Mesodermal cell (in vitro differentiated cells): Measurements from ENCODE around the gene CCDC117.
"Not testable (repeated sequence)": the region's sequence is repeated elsewhere in the genome, so short reads cannot be mapped to it uniquely, and the experiment has no call there.

ENCODE experiments used
- H3K27ac ChIP-seq: 2 replicates; pipeline ENCODE4 v1.7.0; 2013; ENCODE audit warnings: mild to moderate bottlenecking, low read depth, low read length, moderate library complexity; ENCODE audit not compliant: severe bottlenecking
- H3K36me3 ChIP-seq: 2 replicates; pipeline ENCODE4 v1.7.1; 2013; ENCODE audit warnings: mild to moderate bottlenecking, low read length, moderate library complexity; ENCODE audit not compliant: control insufficient read depth, insufficient read depth
- H3K4me1 ChIP-seq: one replicate; pipeline ENCODE4 v1.7.1; 2013; ENCODE audit warnings: mild to moderate bottlenecking, low read length; ENCODE audit not compliant: insufficient read depth, control insufficient read depth, poor library complexity, severe bottlenecking
- H3K4me3 ChIP-seq: 2 replicates; pipeline ENCODE4 v1.7.0; 2013; ENCODE audit warnings: low read length, control low read depth, mild to moderate bottlenecking; ENCODE audit not compliant: insufficient read depth, poor library complexity, severe bottlenecking; ENCODE audit errors: extremely low read depth
- H3K9me3 ChIP-seq: 2 replicates; pipeline ENCODE4 v1.7.1; 2013; ENCODE audit warnings: mild to moderate bottlenecking, low read length, moderate library complexity; ENCODE audit not compliant: control insufficient read depth
- WGBS, 2 experiments: methylation state at CpG; one replicate each; pipeline ENCODE4 v1.1.5; 2013; ENCODE audit warnings: missing lambda C conversion rate in 2 of 2; ENCODE audit not compliant: insufficient coverage in 2 of 2; 5-methylcytosine and 5-hydroxymethylcytosine counted together

Gene CCDC117

DNA sequence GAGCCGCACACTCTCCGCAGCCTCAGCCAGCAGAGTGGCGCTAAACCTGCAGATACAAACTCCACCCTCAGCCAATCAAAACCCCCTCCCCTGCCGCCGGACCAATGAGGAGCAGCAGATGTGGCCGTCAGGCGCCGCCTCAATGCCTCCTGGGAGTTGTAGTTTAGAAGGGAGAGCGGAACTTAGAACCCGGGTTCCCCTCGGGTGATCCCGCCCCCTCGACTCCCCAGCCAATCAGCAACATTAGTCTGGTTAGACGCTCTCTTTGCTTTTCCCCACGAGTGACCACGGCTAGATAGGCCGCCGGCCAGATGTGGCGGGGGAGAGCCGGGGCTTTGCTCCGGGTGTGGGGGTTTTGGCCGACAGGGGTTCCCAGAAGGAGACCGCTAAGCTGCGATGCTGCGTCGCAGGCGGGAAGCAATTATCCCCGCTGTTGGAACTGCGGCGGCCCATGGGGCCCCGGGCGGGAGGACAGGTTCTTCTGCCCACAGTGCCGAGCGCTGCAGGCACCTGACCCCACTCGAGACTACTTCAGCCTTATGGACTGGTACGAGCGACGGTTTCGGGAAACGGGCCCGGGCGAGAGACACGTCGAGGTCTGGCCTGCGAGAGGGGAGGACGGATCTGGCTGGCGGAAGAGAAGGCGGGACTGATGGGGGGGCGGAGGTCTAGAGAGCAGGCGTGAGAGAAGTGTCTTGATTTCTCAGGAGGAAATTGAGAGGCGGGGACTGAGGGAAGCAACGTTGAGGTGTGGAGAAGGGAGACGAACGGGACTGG lies 30.5 kb upstream of the CCDC117 start, which contains the start of the genes CHEK2 and HSCB:
TSS of gene CHEK2 (minus strand) at position 36 of the 777 bp plus-strand sequence. CDS start 7,099 bp downstream, outside the sequence.
TSS of gene HSCB (plus strand) at position 255 of the 777 bp plus-strand sequence. CDS start at position 312, 57 bp downstream.
- Histone ChIP-seq H3K4me3 (peak within 1 kb of the TSS; percentile 99), H3K9me3 (no peaks in the 10 kb centered on the region), H3K4me1 (no peaks in the 10 kb centered on the region), H3K36me3 (peaks cover 35% of the 10 kb centered on the region), H3K27ac (peak within 1 kb of the TSS; percentile 95)
- WGBS, 2 experiments: 1% methylated on average over 35 to 40 of the region's 54 CpGs

GRCh38 chr22:28742562-28742962 lies 29.9 kb upstream of the CCDC117 start:
- peak overlapping the region; percentile 99 for H3K4me3 ChIP-seq
- peaks cover 41% of the 10 kb centered on the region for H3K36me3 ChIP-seq
- WGBS, 2 experiments: 4 to 8% methylated on average over 8 to 9 of the region's 10 CpGs
- peak overlapping the region; percentile 95 for H3K27ac ChIP-seq
- H3K4me1 ChIP-seq: no peaks in the 10 kb centered on the region
- H3K9me3 ChIP-seq: no peaks in the 10 kb centered on the region

DNA sequence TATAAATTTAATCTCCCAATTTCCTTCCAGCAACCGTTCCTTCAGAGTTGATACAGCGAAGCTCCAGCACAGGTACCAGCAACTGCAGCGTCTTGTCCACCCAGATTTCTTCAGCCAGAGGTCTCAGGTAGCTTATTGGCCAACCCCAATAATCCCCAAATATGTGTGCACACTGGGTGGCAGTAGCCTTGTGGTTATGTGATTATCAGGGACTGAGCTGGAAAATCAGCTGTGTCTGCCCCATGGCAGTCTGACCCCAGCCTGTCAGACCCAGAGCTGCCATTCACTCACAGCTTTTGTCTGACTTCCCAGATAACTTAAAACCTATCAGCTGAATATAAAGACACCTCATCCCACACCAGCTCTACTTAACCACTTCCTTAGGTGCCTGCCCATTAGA lies 28.6 kb upstream of the CCDC117 start:
- Histone ChIP-seq H3K27ac (no peak overlapping the region), H3K4me3 (peak overlapping the region; percentile 99), H3K36me3 (peaks cover 52% of the 10 kb centered on the region), H3K9me3 (no peaks in the 10 kb centered on the region), H3K4me1 (no peaks in the 10 kb centered on the region)
- WGBS, 2 experiments: 93 to 100% methylated on average over 2 to 3 of the region's 3 CpGs

GRCh38 chr22:28750471-28750881 lies 22.0 kb upstream of the CCDC117 start:
- WGBS, 2 experiments: 96 to 100% methylated on average over 1 to 3 of the region's 6 CpGs
- peaks cover 61% of the 10 kb centered on the region for H3K36me3 ChIP-seq
- no peak overlapping the region for H3K27ac ChIP-seq
- no peaks in the 10 kb centered on the region for H3K9me3 ChIP-seq
- no peak overlapping the region for H3K4me3 ChIP-seq
- no peaks in the 10 kb centered on the region for H3K4me1 ChIP-seq

DNA sequence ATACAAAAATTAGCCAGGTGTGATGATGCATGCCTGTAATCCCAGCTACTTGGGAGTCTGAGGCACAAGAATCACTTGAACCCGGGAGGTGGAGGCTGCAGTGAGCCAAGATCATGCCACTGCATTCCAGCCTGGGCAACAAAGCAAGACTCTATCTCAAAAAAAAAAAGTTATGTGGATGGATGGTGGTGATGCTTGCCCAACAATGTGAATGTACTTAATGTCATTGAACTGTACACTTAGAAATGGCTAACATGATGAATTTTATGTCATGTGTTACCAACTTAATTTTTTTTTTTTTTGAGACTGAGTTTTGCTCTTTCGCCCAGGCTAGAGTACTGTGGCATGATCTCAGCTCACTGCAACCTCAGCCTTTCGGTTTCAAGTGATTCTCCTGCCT lies 18.0 kb upstream of the CCDC117 start:
- not testable (repeated sequence) for H3K9me3 ChIP-seq, H3K4me1 ChIP-seq, H3K4me3 ChIP-seq, H3K27ac ChIP-seq
- peaks cover 30% of the 10 kb centered on the region for H3K36me3 ChIP-seq
- WGBS, 2 experiments: 95 to 96% methylated on average over 2 to 3 of the region's 3 CpGs

DNA sequence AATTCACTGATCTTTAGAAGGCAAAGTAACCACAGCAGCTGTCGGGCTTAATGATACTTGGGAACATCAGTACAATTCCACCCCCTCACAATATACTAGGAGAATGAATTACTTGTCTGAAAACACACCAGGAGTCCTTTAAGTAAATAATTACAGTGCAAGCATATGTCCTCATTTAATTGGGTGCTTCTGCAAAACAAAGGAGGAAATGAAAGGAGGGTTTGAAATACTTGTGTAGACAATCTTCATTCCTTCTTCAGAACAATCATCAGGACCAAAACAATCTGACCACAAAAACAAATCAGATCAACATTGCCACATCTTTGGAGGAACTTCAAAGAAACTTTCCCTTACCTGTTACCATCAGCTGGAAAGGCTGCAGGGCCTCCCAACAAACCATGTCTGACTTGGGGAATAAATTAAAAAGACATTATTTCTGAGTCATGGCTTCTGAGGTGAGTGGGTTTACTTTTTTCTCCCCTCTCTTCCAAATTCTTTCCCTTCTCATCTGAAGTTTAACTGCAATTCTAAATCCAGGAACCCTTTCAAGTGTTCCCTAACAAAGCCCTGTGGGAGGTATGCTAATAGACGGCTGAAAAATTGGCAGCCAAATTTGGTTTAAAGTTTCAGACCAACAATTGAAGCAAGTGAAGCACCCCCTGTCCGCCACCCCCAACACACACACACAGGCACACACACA lies 12.5 kb upstream of the CCDC117 start:
- peaks cover 7% of the 10 kb centered on the region for H3K36me3 ChIP-seq
- 20% methylated on average over 1 of the region's 3 CpGs; no CpG with 5 or more reads in 1 of the 2 experiments for WGBS, 2 experiments
- H3K4me1 ChIP-seq: no peaks in the 10 kb centered on the region
- H3K4me3 ChIP-seq: no peak overlapping the region
- H3K9me3 ChIP-seq: no peaks in the 10 kb centered on the region
- H3K27ac ChIP-seq: no peak overlapping the region

GRCh38 chr22:28761449-28761755 lies 11.1 kb upstream of the CCDC117 start:
- 96% methylated on average over 6 to 8 of the region's 10 CpGs for WGBS, 2 experiments
- H3K27ac ChIP-seq: no peak overlapping the region
- H3K4me1 ChIP-seq: no peaks in the 10 kb centered on the region
- H3K9me3 ChIP-seq: no peaks in the 10 kb centered on the region
- no peak overlapping the region for H3K4me3 ChIP-seq
- peaks cover 7% of the 10 kb centered on the region for H3K36me3 ChIP-seq

- 90% methylated on average over 4 of the region's 4 CpGs for WGBS, 2 experiments
- H3K36me3 ChIP-seq, H3K27ac ChIP-seq: not testable (repeated sequence)
Observed at GRCh38 chr22:28762000-28762399, 10.5 kb upstream of the CCDC117 start.

DNA sequence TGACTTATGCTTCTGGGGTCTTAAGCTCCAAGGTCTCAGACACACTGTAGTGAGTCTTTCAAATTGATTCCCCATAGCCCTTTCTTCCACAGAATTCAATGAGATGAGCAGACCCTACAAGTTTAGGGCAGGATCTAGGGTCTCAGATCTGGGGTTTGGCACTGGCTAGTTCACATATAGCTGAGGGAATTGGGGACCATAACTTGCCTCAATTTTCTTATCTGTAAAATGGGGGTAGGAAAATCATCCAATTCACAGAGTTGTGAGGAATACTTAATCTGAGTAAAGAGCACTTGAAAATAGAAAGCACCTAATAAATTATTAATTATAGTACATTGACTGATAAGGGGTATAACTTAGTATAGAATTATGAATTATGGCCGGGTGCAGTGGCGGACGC lies 5.9 kb upstream of the CCDC117 start:
- WGBS, 2 experiments: 90 to 94% methylated on average over 3 of the region's 3 CpGs
- Histone ChIP-seq H3K4me3 (no peak overlapping the region), H3K9me3 (no peaks in the 10 kb centered on the region), H3K4me1 (no peaks in the 10 kb centered on the region), H3K36me3 (no peaks in the 10 kb centered on the region), H3K27ac (no peak overlapping the region)

More at GRCh38 chr22:28762000-28762399, 10.5 kb upstream of the CCDC117 start:
- not testable (repeated sequence) for H3K4me1 ChIP-seq, H3K9me3 ChIP-seq, H3K4me3 ChIP-seq

- Histone ChIP-seq H3K4me3 (no peak overlapping the region), H3K4me1 (no peaks in the 10 kb centered on the region), H3K27ac (no peak overlapping the region), H3K36me3 (peaks cover under 1% of the 10 kb centered on the region), H3K9me3 (no peaks in the 10 kb centered on the region)
- WGBS, 2 experiments: 96 to 98% methylated on average over 5 to 6 of the region's 6 CpGs
Observed at GRCh38 chr22:28768701-28769393, 3.6 kb upstream of the CCDC117 start.
